ENCODE data around the gene SLC44A5.

The SLC44A5 gene

GRCh38 chr1:75503221-75503974, 107.5 kb downstream of the SLC44A5 start:
- TF ChIP-seq CREB1 (IDR thresholded peaks at IDR 0.05; ENCODE audit: low read depth) (no peak), EGR1 (IDR thresholded peaks at IDR 0.05) (no peak), FOXM1 (IDR thresholded peaks at IDR 0.05; ENCODE audit: borderline replicate concordance, low read depth) (no peak), TAF1 (IDR thresholded peaks at IDR 0.05; ENCODE audit: low read depth) (no peak)

GRCh38 chr1:75502776-75503175, 108.1 kb downstream of the SLC44A5 start:
- TF ChIP-seq FOXM1 (IDR thresholded peaks at IDR 0.05; ENCODE audit: borderline replicate concordance, low read depth) (no peak), ZBTB7A (IDR thresholded peaks at IDR 0.05; ENCODE audit: low read depth) (no peak), TAF1 (IDR thresholded peaks at IDR 0.05; ENCODE audit: low read depth) (no peak)

DNA sequence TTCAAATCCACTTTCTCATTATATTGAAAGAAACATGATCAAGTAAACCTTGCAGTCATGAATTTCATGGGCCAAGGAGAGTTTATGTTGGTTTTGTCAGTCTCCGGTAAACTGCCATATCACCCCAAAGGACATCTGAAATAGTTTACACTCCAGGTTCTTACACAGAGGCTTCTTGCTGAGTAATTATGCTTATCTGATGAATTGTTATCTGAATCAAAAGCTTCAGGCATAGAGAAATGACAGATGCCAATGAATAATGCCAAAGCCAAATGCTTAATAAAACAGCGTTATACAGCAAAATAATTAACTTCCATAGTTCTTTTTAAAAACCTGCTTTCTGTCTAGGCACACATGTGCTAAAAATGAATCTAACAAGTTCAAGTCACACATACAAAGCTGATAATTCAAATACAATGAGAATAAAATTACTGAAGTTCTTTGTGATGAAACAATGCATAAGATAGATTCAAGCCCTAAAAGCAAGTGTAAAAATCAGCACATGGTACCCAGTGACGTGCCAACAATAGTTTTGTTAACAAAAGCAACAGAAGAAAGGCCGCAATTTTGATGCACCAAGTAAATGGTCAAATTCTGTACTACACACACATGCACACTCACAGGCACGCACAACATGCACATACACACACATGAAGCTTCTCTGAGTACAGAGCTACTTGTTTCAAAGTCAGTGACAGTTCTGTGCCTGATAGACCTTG, 109.2 kb downstream of the SLC44A5 start:
- TF ChIP-seq CEBPB (IDR thresholded peaks at IDR 0.05) (no peak), EP300 (IDR thresholded peaks at IDR 0.05; ENCODE audit: borderline replicate concordance) (no peak), ZBTB7A (IDR thresholded peaks at IDR 0.05; ENCODE audit: low read depth) (no peak), FOXM1 (IDR thresholded peaks at IDR 0.05; ENCODE audit: borderline replicate concordance, low read depth) (no peak), TEAD4 (IDR thresholded peaks at IDR 0.05) (no peak), CREB1 (IDR thresholded peaks at IDR 0.05; ENCODE audit: low read depth) (no peak), REST (IDR thresholded peaks at IDR 0.05; ENCODE audit: low read depth) (no peak), MAX (IDR thresholded peaks at IDR 0.05) (no peak), TCF12 (IDR thresholded peaks at IDR 0.05; ENCODE audit: low read depth) (no peak), EGR1 (IDR thresholded peaks at IDR 0.05) (no peak), YY1 (IDR thresholded peaks at IDR 0.05; ENCODE audit: low read depth) (no peak)
- TF ChIP-seq, protein P1, sequence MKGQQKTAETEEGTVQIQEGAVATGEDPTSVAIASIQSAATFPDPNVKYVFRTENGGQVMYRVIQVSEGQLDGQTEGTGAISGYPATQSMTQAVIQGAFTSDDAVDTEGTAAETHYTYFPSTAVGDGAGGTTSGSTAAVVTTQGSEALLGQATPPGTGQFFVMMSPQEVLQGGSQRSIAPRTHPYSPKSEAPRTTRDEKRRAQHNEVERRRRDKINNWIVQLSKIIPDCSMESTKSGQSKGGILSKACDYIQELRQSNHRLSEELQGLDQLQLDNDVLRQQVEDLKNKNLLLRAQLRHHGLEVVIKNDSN (IDR thresholded peaks at IDR 0.05) = no peak

DNA sequence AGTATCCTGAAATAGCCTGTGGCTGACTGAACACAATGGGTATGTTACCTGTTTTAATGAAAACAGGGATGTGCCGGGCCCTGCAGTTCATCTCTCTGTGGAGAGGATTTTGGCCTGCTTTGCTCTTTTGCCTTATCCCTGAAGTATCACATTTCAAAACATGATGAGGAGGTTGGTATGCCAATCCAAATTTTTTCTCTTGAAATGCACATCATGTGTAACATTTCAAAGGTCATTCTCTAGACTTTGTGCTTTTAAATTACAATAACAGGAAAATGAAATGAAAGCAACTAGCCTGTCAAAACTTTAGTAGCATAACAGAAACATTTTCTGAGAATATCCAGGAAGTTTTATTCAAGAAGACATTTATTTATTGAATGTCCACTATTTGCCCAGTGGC, 118.9 kb downstream of the SLC44A5 start:
- TF ChIP-seq, protein P1 (IDR thresholded peaks at IDR 0.05) = no peak
- TF ChIP-seq RAD21 (IDR thresholded peaks at IDR 0.05; ENCODE audit: low read depth) = no peak
- no peak for TF ChIP-seq EP300 (IDR thresholded peaks at IDR 0.05; ENCODE audit: borderline replicate concordance)
- no peak for TF ChIP-seq CREB1 (IDR thresholded peaks at IDR 0.05; ENCODE audit: low read depth)
- TF ChIP-seq REST (IDR thresholded peaks at IDR 0.05; ENCODE audit: low read depth) = no peak
- TF ChIP-seq TCF12 (IDR thresholded peaks at IDR 0.05; ENCODE audit: low read depth) = no peak

- TF ChIP-seq RAD21 (IDR thresholded peaks at IDR 0.05; ENCODE audit: low read depth) (no peak), TCF12 (IDR thresholded peaks at IDR 0.05; ENCODE audit: low read depth) (no peak), ZBTB7A (IDR thresholded peaks at IDR 0.05; ENCODE audit: low read depth) (no peak), EP300 (IDR thresholded peaks at IDR 0.05; ENCODE audit: borderline replicate concordance) (no peak), NFIC (IDR thresholded peaks at IDR 0.05) (no peak), CREB1 (IDR thresholded peaks at IDR 0.05; ENCODE audit: low read depth) (no peak), TEAD4 (IDR thresholded peaks at IDR 0.05) (no peak), EGR1 (IDR thresholded peaks at IDR 0.05) (no peak), FOXM1 (IDR thresholded peaks at IDR 0.05; ENCODE audit: borderline replicate concordance, low read depth) (no peak), CEBPB (IDR thresholded peaks at IDR 0.05) (no peak), YY1 (IDR thresholded peaks at IDR 0.05; ENCODE audit: low read depth) (no peak), REST (IDR thresholded peaks at IDR 0.05; ENCODE audit: low read depth) (no peak), TAF1 (IDR thresholded peaks at IDR 0.05; ENCODE audit: low read depth) (no peak), MAX (IDR thresholded peaks at IDR 0.05) (no peak)
- TF ChIP-seq, protein P1 (IDR thresholded peaks at IDR 0.05) = no peak
Observed at GRCh38 chr1:75487399-75487798, 123.5 kb downstream of the SLC44A5 start.

Data from Ishikawa (cell line).